Epithelial cell of proximal tubule (primary cell): ENCODE measurements around the gene ECE2. TPM values are rescaled to one million over a fixed set of nuclear protein-coding genes. Genes with fewer than 3 reads are reported as not detected.
A peak's percentile ranks its signal among the peaks of the same experiment; 100 is the strongest.

Experiments used
- DNase-seq: peaks from one replicate; pipeline ENCODE4 v3.0.0-alpha.2; 2011; ENCODE audit warnings: low read depth
- H3K4me3 ChIP-seq: 2 replicates; pipeline ENCODE4 v1.5.1; 2011; ENCODE audit warnings: low read depth, mild to moderate bottlenecking, low read length
- CTCF ChIP-seq: conservative IDR thresholded peaks from 2 replicates; pipeline ENCODE4 v1.5.1; 2012; ENCODE audit warnings: low read depth, mild to moderate bottlenecking, low read length
- total RNA-seq: library from RNA; depleted of rRNA; stranded (reverse); fragments of >200 nt; gene quantifications from 2 replicates; pipeline ENCODE4 v1.2.3, GENCODE V29; 2015

The ECE2 gene
- total RNA-seq, 1 donor from 2014 or later: not detected

GRCh38 chr3:184277366-184277765 lies 1.5 kb downstream of the ECE2 start:
- no peak for DNase-seq
- H3K4me3 ChIP-seq: no peak overlapping the region
- TF ChIP-seq CTCF: no peak

GRCh38 chr3:184282941-184283340 lies 7.1 kb downstream of the ECE2 start:
- H3K4me3 ChIP-seq: no peak overlapping the region
- TF ChIP-seq CTCF: no peak
- no peak for DNase-seq

GRCh38 chr3:184283681-184284080 lies 7.9 kb downstream of the ECE2 start:
- no peak for DNase-seq
- no peak overlapping the region for H3K4me3 ChIP-seq
- no peak for TF ChIP-seq CTCF

GRCh38 chr3:184284696-184285095 lies 8.9 kb downstream of the ECE2 start:
- peak; percentile 6 for DNase-seq
- no peak overlapping the region for H3K4me3 ChIP-seq
- peak; percentile 70 for TF ChIP-seq CTCF

DNA sequence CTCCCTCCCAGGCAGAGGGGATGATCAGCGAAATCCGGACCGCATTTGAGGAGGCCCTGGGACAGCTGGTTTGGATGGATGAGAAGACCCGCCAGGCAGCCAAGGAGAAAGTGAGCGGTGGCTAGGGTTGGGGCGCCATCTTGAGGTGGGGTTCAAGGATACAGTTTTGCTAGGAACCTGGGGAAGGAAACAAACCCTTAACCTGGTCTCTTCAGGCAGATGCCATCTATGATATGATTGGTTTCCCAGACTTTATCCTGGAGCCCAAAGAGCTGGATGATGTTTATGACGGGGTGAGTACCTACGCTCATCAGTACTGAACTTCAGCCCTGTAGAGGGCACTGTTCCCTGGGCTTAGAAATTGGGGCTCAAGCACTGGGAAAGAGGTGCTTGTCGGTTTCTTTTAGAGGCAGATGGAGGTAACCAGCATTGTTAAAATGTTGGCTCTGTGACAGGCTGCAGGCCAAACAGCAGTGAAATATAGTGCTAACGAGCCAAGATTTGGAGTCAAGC lies 13.7 kb downstream of the ECE2 start:
- DNase-seq: no peak
- H3K4me3 ChIP-seq: no peak overlapping the region
- peak; percentile 81 for TF ChIP-seq CTCF

DNA sequence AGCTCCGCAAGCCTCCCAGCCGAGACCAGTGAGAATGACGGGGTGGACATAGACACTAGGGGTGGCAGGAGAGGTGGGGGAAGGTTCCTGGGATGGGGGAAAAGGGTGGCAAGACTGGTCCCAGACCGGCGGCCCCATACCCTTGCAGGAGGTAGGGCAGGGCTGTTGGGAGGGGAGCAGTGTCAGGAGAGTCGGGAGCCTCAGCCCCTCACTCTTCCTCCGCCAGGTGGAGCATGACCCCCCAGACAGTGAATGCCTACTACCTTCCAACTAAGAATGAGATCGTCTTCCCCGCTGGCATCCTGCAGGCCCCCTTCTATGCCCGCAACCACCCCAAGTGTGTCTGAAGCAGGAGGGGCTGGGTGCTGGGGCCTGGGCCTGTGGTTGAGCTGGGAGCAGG lies 14.5 kb downstream of the ECE2 start:
- TF ChIP-seq CTCF: no peak
- no peak for DNase-seq
- H3K4me3 ChIP-seq: no peak overlapping the region

DNA sequence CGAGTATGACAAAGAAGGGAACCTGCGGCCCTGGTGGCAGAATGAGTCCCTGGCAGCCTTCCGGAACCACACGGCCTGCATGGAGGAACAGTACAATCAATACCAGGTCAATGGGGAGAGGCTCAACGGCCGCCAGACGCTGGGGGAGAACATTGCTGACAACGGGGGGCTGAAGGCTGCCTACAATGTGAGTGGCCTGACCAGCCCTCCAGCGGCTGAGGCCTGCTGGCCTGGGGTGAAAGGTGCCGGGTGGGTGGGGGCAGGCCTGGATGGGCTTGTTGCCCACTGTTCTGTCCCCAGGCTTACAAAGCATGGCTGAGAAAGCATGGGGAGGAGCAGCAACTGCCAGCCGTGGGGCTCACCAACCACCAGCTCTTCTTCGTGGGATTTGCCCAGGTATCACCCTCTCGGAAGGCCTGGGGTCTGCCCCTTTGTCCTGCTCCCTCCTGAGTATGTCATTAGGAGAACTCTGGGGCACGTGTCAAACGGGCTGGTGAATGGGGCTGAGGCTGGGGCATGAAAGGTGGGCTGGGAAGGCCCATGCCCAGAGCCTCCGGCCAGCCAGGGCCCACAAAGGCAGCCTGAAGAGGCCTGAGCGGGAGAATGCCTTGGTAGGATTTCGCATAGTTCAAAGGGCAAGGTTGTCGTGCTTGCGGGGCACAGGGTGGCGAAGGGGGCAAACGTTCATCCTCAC lies 15.4 kb downstream of the ECE2 start:
- no peak for DNase-seq
- H3K4me3 ChIP-seq: no peak overlapping the region
- TF ChIP-seq CTCF: no peak
